Fibroblast of skin of back (primary cell): Measurements from ENCODE around the gene TRIM37.

Source experiments
- DNase-seq: peaks from one replicate; pipeline ENCODE4 v3.0.0-alpha.2; 2013

The TRIM37 gene

DNA sequence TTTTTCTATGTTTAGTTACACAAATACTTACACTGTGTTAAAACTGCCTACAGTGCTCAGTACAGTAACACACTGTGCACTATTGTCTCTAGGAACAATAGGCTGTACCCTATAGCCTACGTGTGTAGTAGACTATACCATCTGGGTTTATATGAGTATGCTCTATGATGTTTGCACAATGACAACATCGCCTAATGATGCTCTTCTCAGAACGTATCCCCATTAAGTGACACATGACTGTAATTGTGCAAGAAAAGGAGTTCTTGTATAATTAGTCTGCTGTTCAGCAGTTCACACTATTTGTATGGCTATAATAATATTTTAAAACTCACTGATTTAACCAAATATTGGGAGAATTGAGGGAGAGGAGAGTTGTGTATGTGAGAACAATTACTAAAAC lies 173.7 kb downstream of the TRIM37 start:
- no peak for DNase-seq
